ENCODE results near the gene RAB31.

DNA sequence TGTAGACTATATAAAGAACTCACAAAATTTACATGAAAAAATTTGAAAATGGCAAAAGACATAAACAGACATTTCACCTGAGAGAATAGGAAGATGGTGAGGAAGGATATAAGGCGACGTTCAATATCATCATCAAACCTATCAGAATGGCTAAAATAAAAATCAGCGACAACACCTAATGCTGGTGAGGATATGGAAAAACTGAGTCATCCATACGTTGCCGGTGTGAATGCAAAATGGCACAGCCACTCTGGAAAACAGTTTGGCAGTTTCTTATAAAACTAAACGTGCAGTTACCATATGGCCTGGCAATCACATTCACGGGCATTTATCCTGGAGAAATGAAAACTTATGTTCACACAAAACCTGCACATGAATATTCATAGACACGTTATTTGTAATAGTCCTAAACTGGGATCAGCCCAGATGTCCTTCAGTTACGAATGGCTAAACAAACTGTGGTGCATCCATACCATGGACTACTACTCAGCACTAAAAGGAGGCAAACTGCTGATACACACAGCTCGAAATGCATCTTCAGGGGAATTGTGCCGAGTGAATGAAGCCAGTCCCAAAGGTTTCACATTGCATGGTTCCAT lies 114.6 kb downstream of the RAB31 start:
- TF ChIP-seq, protein P1, sequence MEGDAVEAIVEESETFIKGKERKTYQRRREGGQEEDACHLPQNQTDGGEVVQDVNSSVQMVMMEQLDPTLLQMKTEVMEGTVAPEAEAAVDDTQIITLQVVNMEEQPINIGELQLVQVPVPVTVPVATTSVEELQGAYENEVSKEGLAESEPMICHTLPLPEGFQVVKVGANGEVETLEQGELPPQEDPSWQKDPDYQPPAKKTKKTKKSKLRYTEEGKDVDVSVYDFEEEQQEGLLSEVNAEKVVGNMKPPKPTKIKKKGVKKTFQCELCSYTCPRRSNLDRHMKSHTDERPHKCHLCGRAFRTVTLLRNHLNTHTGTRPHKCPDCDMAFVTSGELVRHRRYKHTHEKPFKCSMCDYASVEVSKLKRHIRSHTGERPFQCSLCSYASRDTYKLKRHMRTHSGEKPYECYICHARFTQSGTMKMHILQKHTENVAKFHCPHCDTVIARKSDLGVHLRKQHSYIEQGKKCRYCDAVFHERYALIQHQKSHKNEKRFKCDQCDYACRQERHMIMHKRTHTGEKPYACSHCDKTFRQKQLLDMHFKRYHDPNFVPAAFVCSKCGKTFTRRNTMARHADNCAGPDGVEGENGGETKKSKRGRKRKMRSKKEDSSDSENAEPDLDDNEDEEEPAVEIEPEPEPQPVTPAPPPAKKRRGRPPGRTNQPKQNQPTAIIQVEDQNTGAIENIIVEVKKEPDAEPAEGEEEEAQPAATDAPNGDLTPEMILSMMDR (IDR thresholded peaks at IDR 0.05 in 8 of 11, conservative IDR thresholded peaks at IDR 0.05 in 3 of 11): no peak
- TF ChIP-seq POLR2A (IDR thresholded peaks at IDR 0.05) (no peak), POLR2AphosphoS5 (IDR thresholded peaks at IDR 0.05) (no peak)
